Measurements from ENCODE around the gene ITIH6. TPM values are rescaled to one million over a fixed set of nuclear protein-coding genes. Genes with fewer than 3 reads are reported as not detected.
"Not testable (repeated sequence)": the region's sequence is repeated elsewhere in the genome, so short reads cannot be mapped to it uniquely, and the experiment has no call there.

ITIH6 gene
- polyA plus RNA-seq, 1 donor from 2014 or later = not detected

GRCh38 chrX:54842607-54843006, 44.6 kb upstream of the ITIH6 start:
- Histone ChIP-seq H3K27me3 (ENCODE audit: insufficient read depth, low read depth, low read length) (no peaks in the 10 kb centered on the region), H4K20me1 (ENCODE audit: insufficient read depth) (no peaks in the 10 kb centered on the region), H3K27ac (ENCODE audit: low read length) (no peak overlapping the region), H3K9me3 (ENCODE audit: low read length) (no peaks in the 10 kb centered on the region), H3K9ac (ENCODE audit: low read length) (no peak overlapping the region), H3K4me3 (ENCODE audit: low read length) (no peak overlapping the region), H3K4me2 (ENCODE audit: low read length) (no peak overlapping the region), H3F3A (ENCODE audit: insufficient read depth, low read length, poor library complexity, severe bottlenecking) (no peaks in the 10 kb centered on the region), H3K36me3 (ENCODE audit: insufficient read depth, low read length) (no peaks in the 10 kb centered on the region), H3K9me2 (ENCODE audit: insufficient read depth, low read length) (no peaks in the 10 kb centered on the region), H3K79me2 (replicated peaks; ENCODE audit: insufficient read depth, low read length) (no peaks in the 10 kb centered on the region), H2AFZ (ENCODE audit: low read depth, low read length) (no peak overlapping the region)
- TF ChIP-seq POLR2AphosphoS5 (IDR thresholded peaks at IDR 0.05) = no peak
- no peak for TF ChIP-seq EZH2 (IDR thresholded peaks at IDR 0.05; ENCODE audit: borderline replicate concordance, insufficient read depth, low read length, poor library complexity, severe bottlenecking)
- no peak for TF ChIP-seq TAF1 (IDR thresholded peaks at IDR 0.05; ENCODE audit: low read depth)
- no peak for TF ChIP-seq CTCF (IDR thresholded peaks at IDR 0.05; ENCODE audit: poor library complexity, severe bottlenecking)
- no peak for TF ChIP-seq RAD21 (conservative IDR thresholded peaks at IDR 0.05)
- TF ChIP-seq SMC3 (conservative IDR thresholded peaks at IDR 0.05; ENCODE audit: poor library complexity) = no peak
- no peak for TF ChIP-seq MXI1 (conservative IDR thresholded peaks at IDR 0.05; ENCODE audit: poor library complexity, severe bottlenecking)
- no peak for TF ChIP-seq REST (IDR thresholded peaks at IDR 0.05; ENCODE audit: borderline replicate concordance)
- no peak for TF ChIP-seq EP300 (conservative IDR thresholded peaks at IDR 0.05; ENCODE audit: poor library complexity, severe bottlenecking)

GRCh38 chrX:54841184-54841874, 43.3 kb upstream of the ITIH6 start:
- not testable (repeated sequence) for H3K79me2 ChIP-seq (replicated peaks; ENCODE audit: insufficient read depth, low read length); H3K9me3 ChIP-seq (ENCODE audit: low read length); H3K36me3 ChIP-seq (ENCODE audit: insufficient read depth, low read length); H3K9me2 ChIP-seq (ENCODE audit: insufficient read depth, low read length); H4K20me1 ChIP-seq (ENCODE audit: insufficient read depth); H3F3A ChIP-seq (ENCODE audit: insufficient read depth, low read length, poor library complexity, severe bottlenecking); H3K4me3 ChIP-seq (ENCODE audit: low read length); H3K27me3 ChIP-seq (ENCODE audit: insufficient read depth, low read depth, low read length); H3K4me2 ChIP-seq (ENCODE audit: low read length)
- Histone ChIP-seq H2AFZ (ENCODE audit: low read depth, low read length) (peak overlapping the region; percentile 14), H3K9ac (ENCODE audit: low read length) (peak overlapping the region; percentile 55), H3K27ac (ENCODE audit: low read length) (peak overlapping the region; percentile 86)
- TF ChIP-seq REST (IDR thresholded peaks at IDR 0.05; ENCODE audit: borderline replicate concordance) = peak; percentile 24
- TF ChIP-seq POLR2AphosphoS5 (IDR thresholded peaks at IDR 0.05) = peak; percentile 73
- TF ChIP-seq EP300 (conservative IDR thresholded peaks at IDR 0.05; ENCODE audit: poor library complexity, severe bottlenecking) = peak; percentile 57
